Subcutaneous adipose tissue (tissue), 4 donors: ENCODE results near the gene SSBP3. TPM values are rescaled to one million over a fixed set of nuclear protein-coding genes. Genes with fewer than 3 reads are reported as not detected.

Source experiments
- total RNA-seq, 4 donors: library from RNA; depleted of rRNA; stranded (reverse); fragments of >200 nt; gene quantifications; one replicate each; pipeline ENCODE4 v1.1.0, GENCODE V29; 2016
- TF ChIP-seq, protein P1 (sequence below): fragments of 450-650 bp; IDR thresholded peaks from one replicate; pipeline ENCODE4 v1.5.1; 2016; ENCODE audit warnings: low read depth, mild to moderate bottlenecking, control low read depth, antibody characterized with exemption, moderate library complexity

The SSBP3 gene
- total RNA-seq, 4 donors from 2014 or later, result 19.7 to 28.1 (median 25.1) TPM

DNA sequence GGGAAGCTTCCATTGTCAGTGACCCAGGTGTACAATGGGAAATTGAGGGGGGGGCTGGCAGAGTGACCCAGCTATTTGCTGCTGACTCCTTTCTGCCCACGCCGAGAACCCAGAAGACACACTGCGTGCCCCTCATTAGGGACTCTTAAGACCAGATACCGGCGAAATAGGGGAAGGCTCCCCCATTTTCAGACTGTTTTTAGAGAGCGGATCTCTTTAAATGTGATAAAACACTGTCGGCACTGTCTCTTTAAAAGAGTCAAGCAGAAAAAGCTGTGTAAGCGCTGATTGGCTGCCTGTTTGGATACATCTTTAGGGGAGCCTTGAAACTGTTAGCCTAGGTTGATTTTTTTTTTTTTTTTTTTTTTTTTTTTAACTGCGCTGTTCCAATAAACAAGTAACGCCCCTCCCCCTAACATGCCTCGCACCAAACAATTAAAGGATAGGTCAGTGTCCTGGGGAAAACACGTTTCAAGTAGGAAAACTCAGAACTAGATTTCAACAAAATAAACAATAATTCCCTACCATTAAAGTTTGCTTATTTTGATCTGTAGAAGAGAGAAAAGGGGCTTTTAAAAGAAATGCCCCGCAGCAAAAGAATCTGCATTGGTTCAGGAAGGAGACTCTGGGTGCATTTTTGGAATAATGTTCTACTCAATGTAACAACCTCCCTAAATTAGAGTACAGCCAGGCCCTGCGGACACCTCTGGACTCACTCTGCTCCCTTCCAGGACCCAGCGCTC lies 1.4 kb upstream of the SSBP3 start:
- TF ChIP-seq, protein P1, sequence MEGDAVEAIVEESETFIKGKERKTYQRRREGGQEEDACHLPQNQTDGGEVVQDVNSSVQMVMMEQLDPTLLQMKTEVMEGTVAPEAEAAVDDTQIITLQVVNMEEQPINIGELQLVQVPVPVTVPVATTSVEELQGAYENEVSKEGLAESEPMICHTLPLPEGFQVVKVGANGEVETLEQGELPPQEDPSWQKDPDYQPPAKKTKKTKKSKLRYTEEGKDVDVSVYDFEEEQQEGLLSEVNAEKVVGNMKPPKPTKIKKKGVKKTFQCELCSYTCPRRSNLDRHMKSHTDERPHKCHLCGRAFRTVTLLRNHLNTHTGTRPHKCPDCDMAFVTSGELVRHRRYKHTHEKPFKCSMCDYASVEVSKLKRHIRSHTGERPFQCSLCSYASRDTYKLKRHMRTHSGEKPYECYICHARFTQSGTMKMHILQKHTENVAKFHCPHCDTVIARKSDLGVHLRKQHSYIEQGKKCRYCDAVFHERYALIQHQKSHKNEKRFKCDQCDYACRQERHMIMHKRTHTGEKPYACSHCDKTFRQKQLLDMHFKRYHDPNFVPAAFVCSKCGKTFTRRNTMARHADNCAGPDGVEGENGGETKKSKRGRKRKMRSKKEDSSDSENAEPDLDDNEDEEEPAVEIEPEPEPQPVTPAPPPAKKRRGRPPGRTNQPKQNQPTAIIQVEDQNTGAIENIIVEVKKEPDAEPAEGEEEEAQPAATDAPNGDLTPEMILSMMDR, result no peak

DNA sequence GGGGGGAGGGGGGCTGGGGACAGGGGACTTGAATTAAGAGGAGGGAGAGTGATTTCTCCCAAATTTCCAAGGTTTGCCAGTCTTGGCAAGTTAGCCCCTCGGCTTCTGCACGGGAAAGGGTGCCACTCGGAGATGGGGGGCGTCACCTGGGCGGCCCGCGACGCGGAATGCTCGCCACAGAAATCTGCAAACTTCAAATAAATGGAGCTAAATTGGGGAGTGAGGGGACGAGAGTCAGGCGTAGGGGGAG lies 885 bp upstream of the SSBP3 start:
- TF ChIP-seq, protein P1, result no peak

DNA sequence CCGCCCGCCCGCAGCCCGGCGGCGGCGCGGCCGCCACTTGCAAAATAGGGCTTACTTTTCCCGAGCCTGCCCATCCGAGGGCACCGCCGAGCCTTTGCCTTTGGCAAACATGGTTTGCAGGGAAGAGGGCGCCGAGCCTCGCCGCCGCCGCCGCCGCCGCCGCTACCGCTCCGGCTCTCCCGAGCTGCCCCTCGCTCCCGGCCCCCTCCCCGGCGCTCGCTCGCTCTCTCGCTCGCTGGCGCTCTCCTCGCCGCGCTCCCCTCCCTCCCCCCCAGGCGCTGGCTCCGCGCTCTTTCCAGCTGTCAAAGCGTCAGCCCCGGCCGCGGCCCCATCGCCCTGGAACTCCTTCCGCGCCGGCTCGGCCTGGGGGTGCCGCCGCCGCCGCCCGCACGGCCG lies 298 bp downstream of the SSBP3 start:
- TF ChIP-seq, protein P1, result no peak

DNA sequence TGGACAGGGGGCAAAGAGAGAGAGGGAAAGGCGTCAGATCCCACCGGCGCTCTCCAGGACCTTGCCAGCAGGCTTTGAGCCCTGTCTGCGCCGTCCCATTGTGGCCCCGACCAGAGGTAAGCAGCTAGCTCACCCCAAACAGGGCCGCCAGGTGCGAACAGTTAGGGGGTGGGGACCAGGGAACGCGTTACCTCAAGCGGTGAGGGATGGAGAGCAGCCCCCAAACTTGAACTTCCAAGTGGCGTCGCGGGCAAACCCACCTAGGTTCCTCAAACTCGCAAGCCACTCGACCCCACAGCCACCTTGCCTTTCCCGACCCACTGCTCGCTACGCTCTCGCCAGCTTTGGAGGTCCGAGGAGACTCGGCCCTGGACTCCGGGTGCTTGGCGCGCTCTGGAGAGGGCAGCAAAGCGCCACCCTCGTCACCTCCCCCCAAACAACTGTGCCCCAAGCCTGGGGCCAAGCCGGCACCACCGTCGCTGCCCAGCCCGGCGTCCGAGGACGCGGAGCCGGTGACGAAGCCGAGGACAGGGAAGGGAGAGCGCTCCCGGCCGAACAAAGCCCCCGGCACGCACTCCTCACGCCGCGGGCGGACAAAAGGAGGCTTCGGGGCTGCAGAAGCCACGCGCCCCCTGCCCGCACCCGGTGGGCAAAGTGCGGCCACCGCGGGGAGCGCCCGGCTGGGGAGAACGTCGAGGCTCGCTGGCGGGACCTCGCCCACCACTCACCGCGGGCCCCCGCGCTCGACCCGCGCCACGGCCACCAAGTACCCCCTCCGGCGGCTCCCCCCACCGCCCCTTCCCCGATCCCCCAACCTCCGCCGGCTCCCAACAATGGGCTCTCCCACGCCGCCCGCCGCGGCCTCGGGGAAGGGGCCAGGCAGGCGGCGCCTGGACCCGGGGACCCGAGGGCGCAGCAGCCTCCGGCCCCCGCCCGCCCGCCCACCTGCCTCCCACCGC lies 976 bp downstream of the SSBP3 start:
- TF ChIP-seq, protein P1, result no peak

DNA sequence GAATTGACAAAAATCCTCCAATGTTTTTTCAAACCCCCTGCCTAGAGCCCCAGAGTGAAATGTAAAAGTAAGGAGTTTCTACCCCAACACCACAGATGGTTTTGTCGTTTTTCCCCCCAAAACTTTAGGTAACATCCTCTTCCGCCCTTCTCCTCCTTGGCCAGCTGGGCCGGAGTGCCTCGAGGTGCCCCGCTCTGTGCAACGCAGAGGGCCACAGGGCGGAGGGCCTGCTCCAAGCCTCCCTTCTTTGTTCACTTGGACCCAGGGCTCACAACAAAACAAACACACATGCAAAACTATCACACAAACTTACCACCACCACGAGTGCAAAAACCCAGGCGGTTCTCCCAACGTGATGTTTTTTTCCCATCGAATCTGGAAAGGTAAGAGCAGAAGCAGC lies 1.9 kb downstream of the SSBP3 start:
- TF ChIP-seq, protein P1, result no peak

DNA sequence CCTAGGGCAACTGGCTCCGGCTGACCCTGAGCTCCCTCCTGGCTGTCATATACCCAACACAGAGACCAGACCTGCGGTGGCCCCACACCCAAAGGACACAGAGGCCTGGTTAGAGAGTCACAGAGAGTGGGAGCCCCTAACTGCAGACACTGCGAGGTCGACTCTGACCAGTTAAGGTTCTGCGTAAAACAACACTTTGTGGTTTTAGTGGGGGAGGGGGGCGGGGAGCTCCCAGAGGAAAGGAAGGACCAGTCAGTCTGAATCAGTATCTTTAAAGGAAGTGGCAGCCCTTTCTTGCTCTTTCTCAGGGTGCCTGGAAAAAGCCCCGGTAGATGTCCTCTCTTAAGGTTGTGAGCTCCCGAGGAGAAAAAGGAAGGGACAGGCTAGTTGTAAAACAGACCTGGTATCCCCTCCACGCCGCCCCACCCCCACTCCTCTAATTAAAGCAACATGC lies 2.4 kb downstream of the SSBP3 start:
- TF ChIP-seq, protein P1, result no peak

DNA sequence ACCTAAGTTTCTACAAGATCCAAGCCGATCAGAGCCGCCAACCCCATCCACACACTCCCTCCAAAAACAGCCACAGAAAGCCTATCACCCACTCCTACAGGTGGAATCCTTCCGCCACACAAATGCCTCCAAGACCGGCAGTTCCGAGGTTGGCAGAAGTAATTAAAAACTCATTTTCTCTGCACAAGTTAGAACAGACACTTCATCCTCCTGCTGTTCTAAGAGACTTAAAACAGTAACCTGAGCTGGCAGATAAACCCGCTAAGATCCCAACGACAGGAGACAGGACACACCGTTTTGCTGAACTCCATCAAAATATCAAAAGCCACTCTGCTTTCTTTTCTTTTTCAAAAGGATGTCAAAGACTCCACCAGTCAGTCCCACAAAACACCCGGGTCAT lies 2.8 kb downstream of the SSBP3 start:
- TF ChIP-seq, protein P1, result no peak
